AG04449 (cell line): Measurements from ENCODE around the gene SRSF4.
A peak's percentile ranks its signal among the peaks of the same experiment; 100 is the strongest.

Experiments used
- CTCF ChIA-PET: fragments of 350-600 bp; formaldehyde crosslinking; extraction: SDS; loops from one replicate; lab custom pipeline; 2021; ENCODE audit warnings: antibody characterized with exemption; lab: Yijun Ruan, JAX
- POLR2A ChIA-PET: fragments of 400-600, 350-600 bp; formaldehyde crosslinking; extraction: SDS; loops from one replicate; lab custom pipeline; 2020; ENCODE audit warnings: antibody characterized with exemption, inconsistent platforms; lab: Yijun Ruan, JAX
- DNase-seq: peaks from one replicate; pipeline ENCODE4 v3.0.0-alpha.2; 2010; ENCODE audit warnings: low read depth, low spot score
- H3K4me3 ChIP-seq: 2 replicates; pipeline ENCODE4 v1.5.1; 2011; ENCODE audit warnings: low read depth, mild to moderate bottlenecking, control low read depth, low read length
- TF ChIP-seq, protein P1 (sequence below): IDR thresholded peaks from one replicate; pipeline ENCODE4 v1.5.1; 2011; ENCODE audit warnings: mild to moderate bottlenecking, moderate library complexity, low read length, control low read depth, inconsistent platforms; ENCODE audit not compliant: insufficient read depth; ENCODE audit errors: missing control alignments

SRSF4 gene

DNA sequence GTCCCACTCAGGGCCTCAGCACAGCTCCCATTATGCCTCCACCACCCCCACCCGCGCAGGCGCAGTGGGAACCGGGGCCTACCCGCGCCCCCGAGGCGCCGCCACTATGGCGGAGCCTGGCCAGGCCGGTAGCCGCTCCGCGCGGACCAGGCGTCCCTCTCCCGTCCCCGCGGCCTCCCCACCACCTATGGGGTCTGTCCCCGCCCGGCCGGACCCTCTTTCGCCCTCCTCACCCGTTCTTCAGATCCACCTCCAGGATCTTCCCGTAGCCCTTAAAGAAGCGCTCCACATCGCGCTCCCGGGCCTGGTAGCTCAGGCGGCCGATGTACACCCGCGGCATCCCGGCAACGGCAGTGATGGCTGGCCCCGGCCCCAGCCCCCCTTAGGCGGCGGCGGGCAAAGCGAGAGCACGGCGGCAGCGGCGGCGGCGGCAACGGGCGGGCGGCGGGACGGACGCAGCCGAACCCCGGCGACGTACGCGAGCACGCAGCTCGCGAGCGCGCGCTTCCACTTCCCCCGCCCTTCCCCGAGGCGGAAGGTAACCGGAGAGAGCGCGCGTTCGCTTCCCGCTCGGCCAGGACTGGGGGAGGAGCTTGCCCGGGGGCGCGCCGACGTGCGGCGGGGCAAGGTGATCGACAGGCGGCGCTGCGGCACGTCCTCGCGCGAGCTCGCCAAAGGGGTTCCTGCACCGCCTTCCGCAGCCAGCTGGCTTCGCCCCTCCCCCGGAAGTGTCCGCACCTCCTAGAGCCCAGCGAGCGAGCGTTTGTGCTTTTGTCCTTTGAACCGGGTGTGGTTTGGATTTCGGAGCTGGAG lies at the start of gene SRSF4:
Gene SRSF4 (minus strand): TSS at position 488 of the 813 bp plus-strand sequence. CDS start 148 bp downstream, at position 340.
- peak within 1 kb of the TSS; percentile 95 for H3K4me3 ChIP-seq
- ChIA-PET POLR2A (interaction anchor here (0.5 to 2.0 kb wide), 14 partner anchors 11 to 601 kb away, joined by 3 to 15 read pairs (median 4); partner anchors contain the start of gene TMEM200B), CTCF (interaction anchor here (0.7 to 11.3 kb wide), 24 partner anchors 8 to 1526 kb away, joined by 3 to 216 read pairs (median 4); partner anchors contain the start of genes MECR and TMEM200B)
- DNase-seq, result peak; percentile 86
- TF ChIP-seq, protein P1, sequence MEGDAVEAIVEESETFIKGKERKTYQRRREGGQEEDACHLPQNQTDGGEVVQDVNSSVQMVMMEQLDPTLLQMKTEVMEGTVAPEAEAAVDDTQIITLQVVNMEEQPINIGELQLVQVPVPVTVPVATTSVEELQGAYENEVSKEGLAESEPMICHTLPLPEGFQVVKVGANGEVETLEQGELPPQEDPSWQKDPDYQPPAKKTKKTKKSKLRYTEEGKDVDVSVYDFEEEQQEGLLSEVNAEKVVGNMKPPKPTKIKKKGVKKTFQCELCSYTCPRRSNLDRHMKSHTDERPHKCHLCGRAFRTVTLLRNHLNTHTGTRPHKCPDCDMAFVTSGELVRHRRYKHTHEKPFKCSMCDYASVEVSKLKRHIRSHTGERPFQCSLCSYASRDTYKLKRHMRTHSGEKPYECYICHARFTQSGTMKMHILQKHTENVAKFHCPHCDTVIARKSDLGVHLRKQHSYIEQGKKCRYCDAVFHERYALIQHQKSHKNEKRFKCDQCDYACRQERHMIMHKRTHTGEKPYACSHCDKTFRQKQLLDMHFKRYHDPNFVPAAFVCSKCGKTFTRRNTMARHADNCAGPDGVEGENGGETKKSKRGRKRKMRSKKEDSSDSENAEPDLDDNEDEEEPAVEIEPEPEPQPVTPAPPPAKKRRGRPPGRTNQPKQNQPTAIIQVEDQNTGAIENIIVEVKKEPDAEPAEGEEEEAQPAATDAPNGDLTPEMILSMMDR, result peak; percentile 93

DNA sequence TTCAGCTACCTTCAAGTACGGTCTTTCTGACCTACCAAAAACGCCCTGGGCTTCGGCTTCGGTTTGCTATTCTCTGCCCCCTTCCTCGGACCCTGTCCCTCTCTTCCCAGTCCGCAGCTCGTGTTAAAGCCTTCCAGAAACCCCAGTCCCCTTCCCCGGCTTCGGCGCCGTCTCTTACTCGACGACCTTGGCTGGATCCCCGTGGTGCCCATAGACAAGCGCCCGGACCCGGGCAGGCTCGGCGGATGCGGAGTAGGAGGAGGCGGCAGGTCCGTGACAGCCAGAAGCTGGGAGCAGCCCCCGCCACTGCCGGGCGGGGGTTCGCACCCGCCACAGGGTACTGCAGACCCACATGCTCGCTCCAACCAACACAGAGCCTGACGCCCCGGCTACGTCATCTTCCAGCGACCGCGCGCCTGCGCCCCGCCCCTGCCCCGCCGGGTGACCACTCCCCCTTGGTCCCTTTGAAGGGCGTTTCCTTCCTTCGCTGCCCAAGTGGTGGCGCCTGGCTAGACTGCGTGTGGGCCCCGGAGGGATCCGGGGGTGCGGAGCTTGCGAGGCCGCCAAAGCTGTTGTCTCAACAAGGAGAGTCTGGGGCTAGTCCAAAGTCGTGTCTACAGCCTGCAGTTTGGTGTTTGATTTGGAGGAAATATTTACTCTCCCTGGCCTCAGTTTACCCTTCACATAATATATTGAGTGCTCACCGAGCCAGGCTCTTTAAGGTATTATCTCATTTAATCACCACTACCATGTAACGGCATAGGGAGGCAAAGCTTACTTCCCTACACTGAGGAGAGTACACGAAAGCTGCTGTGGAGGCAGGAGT lies 49.1 kb upstream of the SRSF4 start, which contains the start of gene MECR:
Gene MECR (minus strand): TSS at position 382 of the 826 bp plus-strand sequence. CDS start 28 bp downstream, at position 354.
- peak within 1 kb of the TSS; percentile 91 for H3K4me3 ChIP-seq
- TF ChIP-seq, protein P1, result peak; percentile 33
- POLR2A ChIA-PET, result interaction anchor here (0.8 kb wide), 1 partner anchor 14 kb away, joined by 3 read pairs; no protein-coding TSS in a partner anchor
- DNase-seq, result no peak
- CTCF ChIA-PET, result interaction anchor here (0.9 to 4.0 kb wide), 8 partner anchors 13 to 1477 kb away, joined by 4 to 17 read pairs (median 5); partner anchors contain the start of gene SRSF4

DNA sequence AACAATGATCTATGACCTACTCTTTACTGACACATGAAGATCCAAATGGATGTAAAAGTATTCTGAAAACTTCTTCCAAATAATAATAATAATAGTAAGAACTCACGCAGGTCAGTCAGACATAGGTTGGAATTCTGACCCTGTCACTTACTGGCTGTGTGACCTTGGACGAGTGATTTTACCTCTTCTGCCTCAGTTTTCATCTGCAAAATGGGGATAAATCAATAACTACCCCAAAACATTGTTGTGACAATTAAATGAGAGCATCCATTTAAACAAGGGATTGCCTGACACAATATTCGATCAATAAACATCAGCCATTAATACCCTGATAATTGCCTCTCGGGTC lies 48.5 kb upstream of the SRSF4 start:
- H3K4me3 ChIP-seq, result peak overlapping the region; percentile 91
- ChIA-PET CTCF (interaction anchor here (1.0 to 4.0 kb wide), 7 partner anchors 12 to 1478 kb away, joined by 4 to 17 read pairs (median 7); partner anchors contain the start of gene SRSF4), POLR2A (no interaction called here)
- TF ChIP-seq, protein P1, result no peak
- DNase-seq, result no peak

DNA sequence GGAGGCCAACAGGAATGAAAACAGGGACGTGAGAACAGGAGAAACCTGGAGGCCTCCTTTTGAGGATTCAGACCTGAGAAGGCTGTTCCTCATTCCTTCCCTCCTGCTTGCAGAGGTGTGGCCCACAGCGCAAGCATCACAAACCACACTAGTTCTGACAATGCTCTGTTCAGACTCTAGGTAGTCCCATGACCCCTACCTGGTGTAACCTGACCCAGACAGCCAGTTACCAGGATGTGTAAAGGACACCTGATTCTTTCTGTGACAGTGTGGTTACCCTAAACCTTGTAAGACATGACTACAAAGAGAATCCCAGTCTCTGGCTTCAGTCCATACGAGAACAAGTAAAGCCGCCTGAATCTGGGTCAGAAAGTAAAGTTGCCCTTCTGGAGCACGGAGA lies 45.8 kb upstream of the SRSF4 start:
- H3K4me3 ChIP-seq, result no peak overlapping the region
- no peak for DNase-seq
- TF ChIP-seq, protein P1, result no peak
- ChIA-PET CTCF (interaction anchor here (0.5 to 1.4 kb wide), 2 partner anchors 46 to 1481 kb away, joined by 3 read pairs; partner anchors contain the start of gene SRSF4), POLR2A (no interaction called here)

DNA sequence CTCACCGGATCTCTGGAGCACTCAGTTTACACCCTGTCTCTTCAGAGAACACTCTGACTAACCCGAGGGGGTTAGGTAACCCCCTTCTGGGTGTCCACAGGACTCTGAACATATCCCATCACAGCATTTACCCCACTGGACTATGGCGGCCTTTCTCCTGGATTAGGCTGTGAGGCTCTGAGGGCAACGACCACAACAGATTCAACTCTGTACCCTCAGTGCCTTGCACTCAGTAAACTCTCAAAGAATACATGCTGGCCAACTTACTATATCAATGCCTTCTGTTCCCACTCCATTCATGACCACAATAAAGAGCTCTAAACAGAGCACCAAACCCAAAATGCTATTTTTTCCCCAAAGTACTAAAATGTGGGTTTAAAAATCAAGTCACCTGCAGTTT lies 43.7 kb upstream of the SRSF4 start:
- ChIA-PET POLR2A (no interaction called here), CTCF (interaction anchor here (1.4 kb wide), 1 partner anchor 348 kb away, joined by 3 read pairs; no protein-coding TSS in a partner anchor)
- TF ChIP-seq, protein P1, result no peak
- no peak for DNase-seq
- H3K4me3 ChIP-seq, result no peak overlapping the region
